Caco-2 (cell line): ENCODE data around the gene CNKSR3. TPM values are rescaled to one million over a fixed set of nuclear protein-coding genes. Genes with fewer than 3 reads are reported as not detected.

ENCODE experiments used
- BruUV-seq: library from RNA; stranded (reverse); fragments of 400-500 nt; replicated peaks from 2 replicates; lab custom pipeline; 2021; lab: Mats Ljungman, UMichigan
- CTCF ChIA-PET: fragments of 300-600 bp; sonication (Branson Sonifier 250); formaldehyde crosslinking; loops from one replicate; lab custom pipeline; 2022; ENCODE audit warnings: antibody characterized with exemption; lab: Charles Lee
- POLR2A ChIA-PET: fragments of 300-600 bp; sonication (Branson Sonifier 250); formaldehyde crosslinking; loops from one replicate; lab custom pipeline; 2022; ENCODE audit warnings: antibody characterized with exemption; lab: Charles Lee
- DNase-seq, 2 experiments: peaks; one replicate each; pipeline versions ENCODE4 v3.0.0 to v3.0.0-alpha.2; 2020 to 2022
- H3K27me3 ChIP-seq: replicated peaks from 2 replicates; pipeline ENCODE4 v1.6.0; 2011; ENCODE audit warnings: low read length; ENCODE audit not compliant: control insufficient read depth, insufficient read depth
- H3K36me3 ChIP-seq: 2 replicates; pipeline ENCODE4 v1.5.1; 2011; ENCODE audit warnings: low read length; ENCODE audit not compliant: control insufficient read depth, insufficient read depth
- H3K4me1 ChIP-seq: fragments of 250-450 bp; sonication (Bioruptor Pico); 2 replicates; pipeline ENCODE4 v1.5.1; 2020; ENCODE audit warnings: mild to moderate bottlenecking
- H3K4me3 ChIP-seq: 2 replicates; pipeline ENCODE4 v1.5.1; 2011; ENCODE audit warnings: low read depth, mild to moderate bottlenecking, control low read depth, low read length
- H3K9me3 ChIP-seq: fragments of 250-450 bp; sonication (Bioruptor Pico); 2 replicates; pipeline ENCODE4 v1.5.1; 2020; ENCODE audit warnings: mild to moderate bottlenecking, moderate library complexity
- H3K27ac Mint-ChIP-seq: one replicate; pipeline ENCODE4 v1.8.0; 2022; ENCODE audit warnings: mixed read lengths; ENCODE audit not compliant: unreplicated experiment
- H3K27me3 Mint-ChIP-seq: one replicate; pipeline ENCODE4 v1.8.0; 2022; ENCODE audit warnings: mixed read lengths; ENCODE audit not compliant: insufficient read depth, unreplicated experiment
- H3K36me3 Mint-ChIP-seq: one replicate; pipeline ENCODE4 v1.8.0; 2022; ENCODE audit warnings: mild to moderate bottlenecking, mixed read lengths; ENCODE audit not compliant: insufficient read depth, unreplicated experiment
- H3K4me1 Mint-ChIP-seq: one replicate; pipeline ENCODE4 v1.8.0; 2022; ENCODE audit warnings: low read depth, mixed read lengths; ENCODE audit not compliant: unreplicated experiment
- H3K4me3 Mint-ChIP-seq: one replicate; pipeline ENCODE4 v1.8.0; 2022; ENCODE audit warnings: mild to moderate bottlenecking, moderate library complexity, mixed read lengths; ENCODE audit not compliant: unreplicated experiment
- H3K9me3 Mint-ChIP-seq: one replicate; pipeline ENCODE4 v1.8.0; 2022; ENCODE audit warnings: mixed read lengths; ENCODE audit not compliant: unreplicated experiment
- CTCF ChIP-seq, 2 experiments: fragments of 200-600 bp in 1 of 2; IDR thresholded peaks; 1 replicate in 1 of 2; 2 replicates in 1 of 2; pipeline versions ENCODE4 v1.5.1 to v1.8.0; 2011 to 2022; ENCODE audit warnings: antibody characterized with exemption in 1 of 2, control low read depth in 1 of 2, inconsistent platforms in 1 of 2, low read depth in 1 of 2, low read length in 1 of 2, mild to moderate bottlenecking in 1 of 2, moderate library complexity in 1 of 2; ENCODE audit not compliant: insufficient read depth in 1 of 2, severe bottlenecking in 1 of 2, unreplicated experiment in 1 of 2
- intact Hi-C: fragments of 100-400 bp; cut with micrococcal nuclease; formaldehyde crosslinking; loops from one replicate; pipeline ENCODE4 v1.10.0; 2022; ENCODE audit not compliant: unreplicated experiment
- total RNA-seq: library from RNA; stranded (reverse); gene quantifications from 2 replicates; pipeline ENCODE4 v1.2.3, GENCODE V29; 2022

The CNKSR3 gene
- total RNA-seq, 1 experiment from 2014 or later, result 33.1 TPM

GRCh38 chr6:154435400-154435945, 75.0 kb downstream of the CNKSR3 start:
- peaks cover 56% of the 10 kb centered on the region for H3K4me1 ChIP-seq
- no peak for DNase-seq
- no TSS peak for BruUV-seq
- Mint-ChIP-seq H3K27ac (no peak overlapping the region), H3K36me3 (peaks cover 51% of the 10 kb centered on the region), H3K9me3 (no peaks in the 10 kb centered on the region), H3K27me3 (no peaks in the 10 kb centered on the region), H3K4me3 (no peak overlapping the region), H3K4me1 (peaks cover 37% of the 10 kb centered on the region)
- H3K36me3 ChIP-seq, result peaks cover 2% of the 10 kb centered on the region
- intact Hi-C loops, result no loop called here
- ChIA-PET CTCF (no interaction called here), POLR2A (no interaction called here)
- no peaks in the 10 kb centered on the region for H3K27me3 ChIP-seq
- H3K4me3 ChIP-seq, result no peak overlapping the region
- no peaks in the 10 kb centered on the region for H3K9me3 ChIP-seq
- no peak for TF ChIP-seq CTCF (IDR thresholded peaks at IDR 0.05; ENCODE audit: insufficient read depth in 1 of 2, low read depth in 1 of 2, low read length in 1 of 2, severe bottlenecking in 1 of 2, unreplicated experiment in 1 of 2)

- Mint-ChIP-seq H3K4me1 (peaks cover 30% of the 10 kb centered on the region), H3K27me3 (no peaks in the 10 kb centered on the region), H3K27ac (no peak overlapping the region), H3K9me3 (no peaks in the 10 kb centered on the region), H3K36me3 (peaks cover 44% of the 10 kb centered on the region), H3K4me3 (no peak overlapping the region)
- POLR2A ChIA-PET, result no interaction called here
- H3K27me3 ChIP-seq, result no peaks in the 10 kb centered on the region
- no peak for TF ChIP-seq CTCF (IDR thresholded peaks at IDR 0.05; ENCODE audit: insufficient read depth in 1 of 2, low read depth in 1 of 2, low read length in 1 of 2, severe bottlenecking in 1 of 2, unreplicated experiment in 1 of 2)
- H3K36me3 ChIP-seq, result peaks cover 2% of the 10 kb centered on the region
- CTCF ChIA-PET, result no interaction called here
- H3K9me3 ChIP-seq, result no peaks in the 10 kb centered on the region
- H3K4me3 ChIP-seq, result no peak overlapping the region
- peaks cover 53% of the 10 kb centered on the region for H3K4me1 ChIP-seq
- intact Hi-C loops, result loop anchor here (5.0 kb wide), 1 partner anchor 47 kb away; no protein-coding TSS in a partner anchor
- BruUV-seq, result no TSS peak
- no peak for DNase-seq
Measured at GRCh38 chr6:154434662-154435061, 75.8 kb downstream of the CNKSR3 start.

- Mint-ChIP-seq H3K4me1 (peaks cover 20% of the 10 kb centered on the region), H3K4me3 (no peak overlapping the region), H3K9me3 (no peaks in the 10 kb centered on the region), H3K27me3 (no peaks in the 10 kb centered on the region), H3K36me3 (peaks cover 49% of the 10 kb centered on the region), H3K27ac (no peak overlapping the region)
- no peak overlapping the region for H3K4me3 ChIP-seq
- no peaks in the 10 kb centered on the region for H3K9me3 ChIP-seq
- no peaks in the 10 kb centered on the region for H3K27me3 ChIP-seq
- peak in 1 of 2 experiments; percentile 17 for DNase-seq
- ChIA-PET CTCF (no interaction called here), POLR2A (no interaction called here)
- intact Hi-C loops, result loop anchor here (5.0 kb wide), 1 partner anchor 46 kb away; no protein-coding TSS in a partner anchor
- TF ChIP-seq CTCF (IDR thresholded peaks at IDR 0.05; ENCODE audit: insufficient read depth in 1 of 2, low read depth in 1 of 2, low read length in 1 of 2, severe bottlenecking in 1 of 2, unreplicated experiment in 1 of 2), result no peak
- H3K4me1 ChIP-seq, result peaks cover 43% of the 10 kb centered on the region
- peaks cover 2% of the 10 kb centered on the region for H3K36me3 ChIP-seq
- BruUV-seq, result no TSS peak
Measured at GRCh38 chr6:154433477-154434241, 76.8 kb downstream of the CNKSR3 start.
